Osteocyte (in vitro differentiated cells): ENCODE data around the gene CENPU. TPM values are rescaled to one million over a fixed set of nuclear protein-coding genes. Genes with fewer than 3 reads are reported as not detected.

Experiments
- DNase-seq: peaks from one replicate; pipeline ENCODE4 v3.0.0; 2021; ENCODE audit warnings: mixed read lengths; ENCODE audit not compliant: unreplicated experiment; ENCODE audit errors: extremely low spot score
- H3K27ac Mint-ChIP-seq: one replicate; pipeline ENCODE4 v1.8.0; 2021; ENCODE audit warnings: mild to moderate bottlenecking, mixed read lengths; ENCODE audit not compliant: unreplicated experiment
- H3K27me3 Mint-ChIP-seq: one replicate; pipeline ENCODE4 v1.8.0; 2021; ENCODE audit warnings: mixed read lengths; ENCODE audit not compliant: unreplicated experiment
- H3K36me3 Mint-ChIP-seq: one replicate; pipeline ENCODE4 v1.8.0; 2021; ENCODE audit warnings: mixed read lengths; ENCODE audit not compliant: unreplicated experiment
- H3K4me1 Mint-ChIP-seq: one replicate; pipeline ENCODE4 v1.8.0; 2021; ENCODE audit warnings: mixed read lengths; ENCODE audit not compliant: unreplicated experiment
- H3K4me3 Mint-ChIP-seq: one replicate; pipeline ENCODE4 v1.8.0; 2021; ENCODE audit warnings: mild to moderate bottlenecking, moderate library complexity, mixed read lengths; ENCODE audit not compliant: unreplicated experiment
- H3K9me3 Mint-ChIP-seq: one replicate; pipeline ENCODE4 v1.8.0; 2021; ENCODE audit warnings: mixed read lengths; ENCODE audit not compliant: unreplicated experiment
- CTCF ChIP-seq: fragments of 200-600 bp; sonication (generic); IDR thresholded peaks from 2 replicates; pipeline ENCODE4 v1.5.0; 2021; ENCODE audit warnings: antibody characterized with exemption, mild to moderate bottlenecking, moderate library complexity
- total RNA-seq: library from RNA; stranded (reverse); gene quantifications from 2 replicates; pipeline ENCODE4 v1.2.1, GENCODE V29; 2021

Gene CENPU
- total RNA-seq, 1 donor from 2014 or later, result 6.9 TPM

DNA sequence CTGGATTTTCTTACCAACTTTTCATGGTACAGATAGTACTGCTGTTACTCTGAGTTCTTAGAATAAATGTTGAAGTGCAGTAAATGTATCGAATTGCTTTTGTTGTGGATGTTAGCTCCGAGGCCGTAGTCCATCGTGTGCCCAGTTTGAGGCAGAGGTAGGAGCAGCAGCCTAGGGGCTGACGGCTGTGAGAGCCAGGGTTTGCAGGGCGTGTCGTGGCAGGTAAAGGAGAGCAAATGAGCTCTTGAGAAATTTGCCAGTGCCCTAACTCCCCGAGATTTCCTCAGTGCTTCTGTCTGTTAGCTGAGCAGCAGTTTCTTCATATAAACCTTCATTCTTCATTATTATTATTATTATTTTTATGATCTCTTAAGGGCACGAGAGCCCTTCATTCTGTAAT is 62.8 kb downstream of the CENPU start:
- Mint-ChIP-seq H3K4me3 (no peak overlapping the region), H3K27ac (no peak overlapping the region), H3K27me3 (no peaks in the 10 kb centered on the region), H3K9me3 (no peaks in the 10 kb centered on the region), H3K4me1 (no peaks in the 10 kb centered on the region), H3K36me3 (peaks cover 27% of the 10 kb centered on the region)
- DNase-seq, result no peak
- no peak for TF ChIP-seq CTCF

DNA sequence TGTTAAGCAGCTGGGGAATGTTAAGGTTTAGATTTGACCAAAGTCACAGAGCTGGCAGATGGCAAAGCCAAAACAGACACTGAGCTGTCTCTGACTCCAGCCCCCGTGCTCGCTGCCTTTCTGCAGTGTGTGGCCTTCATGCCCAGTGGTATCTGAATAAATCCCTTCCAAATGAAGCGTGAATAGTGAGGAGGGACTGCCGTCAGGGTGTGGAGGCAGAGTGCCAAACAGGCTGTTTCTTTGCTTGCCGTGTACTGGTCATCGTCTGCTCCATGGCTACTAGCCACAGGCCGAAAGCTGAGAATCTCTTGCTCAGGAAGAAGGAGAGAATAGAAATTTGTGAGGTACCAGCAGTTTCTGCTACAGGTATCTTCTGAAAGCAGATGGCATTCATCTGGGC is 64.6 kb downstream of the CENPU start:
- Mint-ChIP-seq H3K36me3 (peaks cover 33% of the 10 kb centered on the region), H3K9me3 (no peaks in the 10 kb centered on the region), H3K4me3 (no peak overlapping the region), H3K4me1 (no peaks in the 10 kb centered on the region), H3K27ac (no peak overlapping the region), H3K27me3 (no peaks in the 10 kb centered on the region)
- DNase-seq, result no peak
- TF ChIP-seq CTCF, result no peak

DNA sequence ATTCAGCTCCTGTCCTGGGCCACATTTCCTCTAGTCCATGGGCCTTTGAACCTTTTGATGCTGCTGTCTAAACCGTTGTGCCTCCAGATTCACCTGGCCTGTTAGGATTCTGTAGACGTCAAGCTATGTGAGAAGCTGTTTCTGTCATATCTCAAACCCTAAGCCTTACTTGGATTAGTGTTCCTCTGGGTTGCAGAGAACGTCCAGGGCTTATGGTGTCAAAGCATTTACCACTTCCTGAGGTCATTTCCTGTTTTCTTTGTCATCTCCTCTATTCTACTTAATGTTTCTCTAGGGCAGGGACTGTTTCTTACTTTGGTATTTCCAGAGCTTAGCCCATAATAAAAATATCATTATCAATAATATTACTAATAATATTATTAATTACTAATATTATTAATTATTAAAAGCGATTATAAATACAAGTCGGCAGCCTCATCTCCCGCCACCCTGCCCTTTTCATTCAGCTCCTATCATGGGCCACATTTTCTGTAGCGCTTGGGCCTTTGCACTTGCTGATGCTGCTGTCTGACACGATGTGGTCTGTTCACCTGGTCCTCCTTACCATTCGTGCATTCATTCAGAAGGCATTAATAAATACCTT is 65.3 kb downstream of the CENPU start:
- Mint-ChIP-seq H3K9me3 (no peaks in the 10 kb centered on the region), H3K27ac (no peak overlapping the region), H3K4me3 (no peak overlapping the region), H3K27me3 (no peaks in the 10 kb centered on the region), H3K36me3 (peaks cover 29% of the 10 kb centered on the region), H3K4me1 (no peaks in the 10 kb centered on the region)
- TF ChIP-seq CTCF, result no peak
- no peak for DNase-seq

DNA sequence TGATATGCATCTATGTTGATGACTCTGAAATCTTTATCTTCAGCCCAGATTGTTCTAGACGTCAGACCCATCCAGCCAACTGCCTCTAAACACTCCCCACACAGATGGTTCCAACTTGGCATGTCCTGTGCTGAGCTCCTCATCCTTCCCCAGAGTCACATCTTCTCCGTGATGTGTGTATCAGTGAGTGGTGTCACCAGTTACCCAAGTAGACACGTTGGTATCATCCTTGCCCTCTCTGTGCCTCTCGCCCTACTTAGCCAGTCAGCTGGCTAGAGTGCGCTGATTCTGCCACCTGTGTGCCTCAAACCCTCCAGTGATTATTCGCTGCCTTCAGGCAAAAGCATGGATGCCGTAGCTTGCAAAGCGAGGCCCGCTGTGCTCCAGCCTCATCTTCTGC is 65.8 kb downstream of the CENPU start:
- Mint-ChIP-seq H3K36me3 (peaks cover 29% of the 10 kb centered on the region), H3K9me3 (no peaks in the 10 kb centered on the region), H3K4me3 (no peak overlapping the region), H3K27me3 (no peaks in the 10 kb centered on the region), H3K27ac (no peak overlapping the region), H3K4me1 (no peaks in the 10 kb centered on the region)
- DNase-seq, result no peak
- no peak for TF ChIP-seq CTCF

DNA sequence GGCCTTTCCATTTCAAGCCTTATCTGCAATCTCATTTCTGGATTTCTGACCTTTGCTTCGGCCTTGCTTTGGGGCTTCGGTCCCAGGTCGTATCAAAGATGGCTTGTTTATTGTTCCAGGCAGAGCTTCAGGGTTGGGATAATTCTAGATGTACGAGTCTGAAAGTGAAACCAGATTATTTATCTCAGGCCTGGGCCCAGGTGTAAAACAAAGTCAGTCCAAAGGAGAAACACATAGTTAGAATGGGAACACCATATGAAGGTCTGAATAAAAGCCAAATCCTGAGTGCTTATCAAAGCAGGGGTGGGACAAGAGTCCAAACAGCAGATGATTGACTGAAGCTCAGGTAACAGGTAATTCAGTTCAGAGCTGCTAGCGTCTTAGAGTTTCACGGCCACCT is 67.2 kb downstream of the CENPU start:
- TF ChIP-seq CTCF, result no peak
- Mint-ChIP-seq H3K4me3 (no peak overlapping the region), H3K27me3 (no peaks in the 10 kb centered on the region), H3K27ac (no peak overlapping the region), H3K36me3 (peaks cover 24% of the 10 kb centered on the region), H3K4me1 (no peaks in the 10 kb centered on the region), H3K9me3 (no peaks in the 10 kb centered on the region)
- no peak for DNase-seq
